GM21528 (cell line): ENCODE results near the gene SLC6A9.

Experiments
- ATAC-seq: cut with Tn5 transposase; IDR thresholded peaks from one replicate; pipeline ENCODE4 v1.9.1; 2021; ENCODE audit warnings: mild to moderate bottlenecking, moderate library complexity; ENCODE audit not compliant: unreplicated experiment, low FRiP score

SLC6A9 gene

GRCh38 chr1:43953361-43953760 lies 77.9 kb downstream of the SLC6A9 start:
- ATAC-seq: no peak

GRCh38 chr1:43952731-43953346 lies 78.4 kb downstream of the SLC6A9 start:
- no peak for ATAC-seq

GRCh38 chr1:43951021-43951985 lies 80.0 kb downstream of the SLC6A9 start:
- ATAC-seq: no peak

GRCh38 chr1:43949678-43950077 lies 81.6 kb downstream of the SLC6A9 start:
- ATAC-seq: no peak

GRCh38 chr1:43947874-43948437 lies 83.3 kb downstream of the SLC6A9 start:
- no peak for ATAC-seq

- ATAC-seq: peak; percentile 34
Observed at GRCh38 chr1:43947061-43947873, 84.0 kb downstream of the SLC6A9 start.
